Right lung (tissue), 10 donors: ENCODE measurements around the gene HGS. TPM values are rescaled to one million over a fixed set of nuclear protein-coding genes. Genes with fewer than 3 reads are reported as not detected.

Source experiments
- DNase-seq, 2 donors: peaks; one replicate each; pipeline ENCODE4 v3.0.0-alpha.2; 2013
- long read RNA-seq, 8 donors: transcript quantifications; one replicate each; lab custom pipeline, GENCODE V29; 2026
- polyA plus RNA-seq, 5 donors: library from polyadenylated mRNA; unstranded; fragments of 120-200 nt; gene quantifications; one replicate each; pipeline versions ENCODE4 v1.2.1 to v1.2.3, GENCODE V29; 2013; ENCODE audit warnings: inconsistent platforms in 1 of 5, low replicate concordance in 1 of 5; ENCODE audit not compliant: insufficient read length in 5 of 5, insufficient read depth in 1 of 5

HGS gene, protein sequence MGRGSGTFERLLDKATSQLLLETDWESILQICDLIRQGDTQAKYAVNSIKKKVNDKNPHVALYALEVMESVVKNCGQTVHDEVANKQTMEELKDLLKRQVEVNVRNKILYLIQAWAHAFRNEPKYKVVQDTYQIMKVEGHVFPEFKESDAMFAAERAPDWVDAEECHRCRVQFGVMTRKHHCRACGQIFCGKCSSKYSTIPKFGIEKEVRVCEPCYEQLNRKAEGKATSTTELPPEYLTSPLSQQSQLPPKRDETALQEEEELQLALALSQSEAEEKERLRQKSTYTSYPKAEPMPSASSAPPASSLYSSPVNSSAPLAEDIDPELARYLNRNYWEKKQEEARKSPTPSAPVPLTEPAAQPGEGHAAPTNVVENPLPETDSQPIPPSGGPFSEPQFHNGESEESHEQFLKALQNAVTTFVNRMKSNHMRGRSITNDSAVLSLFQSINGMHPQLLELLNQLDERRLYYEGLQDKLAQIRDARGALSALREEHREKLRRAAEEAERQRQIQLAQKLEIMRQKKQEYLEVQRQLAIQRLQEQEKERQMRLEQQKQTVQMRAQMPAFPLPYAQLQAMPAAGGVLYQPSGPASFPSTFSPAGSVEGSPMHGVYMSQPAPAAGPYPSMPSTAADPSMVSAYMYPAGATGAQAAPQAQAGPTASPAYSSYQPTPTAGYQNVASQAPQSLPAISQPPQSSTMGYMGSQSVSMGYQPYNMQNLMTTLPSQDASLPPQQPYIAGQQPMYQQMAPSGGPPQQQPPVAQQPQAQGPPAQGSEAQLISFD
- polyA plus RNA-seq = 10 to 100 TPM; 76.4 to 92.3 (median 82.1) TPM
- long read RNA-seq, donor 1, transcript HGS-201 (22 exons, 2,970 nt) = major isoform, 7 of 47 reads
- long read RNA-seq, donor 1, partial matches to known transcripts = 33 of 47 reads
- long read RNA-seq, donor 1, other reads (novel, unspliced or antisense) = 0 of 47 reads
- long read RNA-seq, donor 2, transcript HGS-201 (22 exons, 2,970 nt) = major isoform, 5 of 10 reads
- long read RNA-seq, donor 2, partial matches to known transcripts = 0 of 10 reads
- long read RNA-seq, donor 2, other reads (novel, unspliced or antisense) = 0 of 10 reads
- long read RNA-seq, donor 3, transcript HGS-206 (1 exons, 2,401 nt) = major isoform, 8 of 28 reads
- long read RNA-seq, donor 3, partial matches to known transcripts = 18 of 28 reads
- long read RNA-seq, donor 3, other reads (novel, unspliced or antisense) = 0 of 28 reads
- long read RNA-seq, donor 4, partial matches to known transcripts = 5 of 9 reads
- long read RNA-seq, donor 4, other reads (novel, unspliced or antisense) = 0 of 9 reads
- long read RNA-seq, donor 5, transcript HGS-206 (1 exons, 2,401 nt) = major isoform, 7 of 23 reads
- long read RNA-seq, donor 5, partial matches to known transcripts = 8 of 23 reads
- long read RNA-seq, donor 5, other reads (novel, unspliced or antisense) = 0 of 23 reads
- long read RNA-seq, donor 6, transcript HGS-201 (22 exons, 2,970 nt) = minor isoform, 6 of 26 reads
- long read RNA-seq, donor 6, transcript HGS-206 (1 exons, 2,401 nt) = major isoform, 13 of 26 reads
- long read RNA-seq, donor 6, partial matches to known transcripts = 5 of 26 reads
- long read RNA-seq, donor 6, other reads (novel, unspliced or antisense) = 0 of 26 reads
- long read RNA-seq, donor 7, transcript HGS-201 (22 exons, 2,970 nt) = major isoform, 10 of 22 reads
- long read RNA-seq, donor 7, partial matches to known transcripts = 5 of 22 reads
- long read RNA-seq, donor 7, other reads (novel, unspliced or antisense) = 0 of 22 reads
- long read RNA-seq, donor 8, partial matches to known transcripts = 0 of 2 reads
- long read RNA-seq, donor 8, other reads (novel, unspliced or antisense) = 0 of 2 reads

DNA sequence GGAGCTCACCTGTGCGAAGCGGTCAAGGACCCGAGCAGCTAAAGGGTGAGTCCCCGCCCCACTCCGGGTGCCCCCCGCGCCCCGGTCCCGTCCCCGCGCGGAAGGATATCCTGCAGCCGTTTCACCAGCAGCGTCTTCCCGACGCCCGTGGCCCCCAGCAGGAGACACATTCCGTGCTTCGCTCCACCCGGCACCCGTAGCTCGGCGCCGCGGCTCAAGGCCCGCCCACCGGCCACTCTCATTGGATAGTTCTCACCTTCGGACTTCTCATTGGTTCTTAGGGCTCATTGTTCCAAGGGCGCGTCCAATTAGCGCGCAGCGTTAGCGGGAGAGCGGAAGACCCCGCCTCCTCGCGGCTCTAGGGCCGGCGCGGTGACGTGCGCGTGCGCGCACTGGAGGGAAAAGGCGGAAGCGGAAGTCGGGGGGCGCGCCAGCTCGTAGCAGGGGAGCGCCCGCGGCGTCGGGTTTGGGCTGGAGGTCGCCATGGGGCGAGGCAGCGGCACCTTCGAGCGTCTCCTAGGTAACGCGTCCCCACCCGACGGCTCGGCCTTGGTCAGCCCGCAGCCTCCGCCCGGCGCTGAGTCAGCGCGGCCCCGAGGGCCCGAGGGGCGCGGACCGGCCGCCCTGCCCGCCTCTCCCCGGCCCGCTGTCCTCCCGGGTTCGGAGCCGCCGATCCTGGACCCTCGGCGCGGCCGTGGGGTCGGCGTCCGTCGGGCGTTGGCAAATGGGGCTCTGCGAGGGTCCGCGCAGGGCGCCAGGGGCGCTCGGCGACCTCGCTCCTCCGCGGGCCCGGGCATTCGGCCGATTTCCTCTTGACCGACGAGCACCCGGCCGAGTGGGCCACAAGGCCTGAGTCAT is at the start of gene HGS, which contains the start of gene ARL16:
TSS of gene HGS (plus strand) at position 428 of the 858 bp plus-strand sequence. CDS start at position 484, 56 bp downstream.
TSS of gene ARL16 (minus strand) at position 214 of the 858 bp plus-strand sequence. CDS start at position 170, 44 bp downstream.
- DNase-seq = peak; percentile 99 to 100

DNA sequence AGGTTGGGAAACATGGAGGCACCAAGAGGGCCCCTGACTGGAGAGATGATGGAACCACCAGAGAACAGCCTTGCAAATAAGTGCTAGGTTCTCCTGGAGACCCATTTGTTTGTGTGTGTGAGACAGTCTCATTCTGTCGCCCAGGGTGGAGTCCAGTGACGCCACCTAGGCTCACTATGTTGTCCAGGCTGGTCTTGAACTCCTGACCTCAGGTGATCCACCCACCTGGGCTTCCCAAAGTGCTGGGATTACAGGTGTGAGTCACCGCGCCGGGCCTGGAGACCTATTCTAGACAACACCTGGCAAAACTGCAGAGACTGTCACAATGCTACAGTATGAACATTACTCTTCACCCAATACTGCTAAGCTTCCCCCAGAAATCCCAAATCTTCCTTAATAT is 48.4 kb upstream of the HGS start:
- no peak for DNase-seq

DNA sequence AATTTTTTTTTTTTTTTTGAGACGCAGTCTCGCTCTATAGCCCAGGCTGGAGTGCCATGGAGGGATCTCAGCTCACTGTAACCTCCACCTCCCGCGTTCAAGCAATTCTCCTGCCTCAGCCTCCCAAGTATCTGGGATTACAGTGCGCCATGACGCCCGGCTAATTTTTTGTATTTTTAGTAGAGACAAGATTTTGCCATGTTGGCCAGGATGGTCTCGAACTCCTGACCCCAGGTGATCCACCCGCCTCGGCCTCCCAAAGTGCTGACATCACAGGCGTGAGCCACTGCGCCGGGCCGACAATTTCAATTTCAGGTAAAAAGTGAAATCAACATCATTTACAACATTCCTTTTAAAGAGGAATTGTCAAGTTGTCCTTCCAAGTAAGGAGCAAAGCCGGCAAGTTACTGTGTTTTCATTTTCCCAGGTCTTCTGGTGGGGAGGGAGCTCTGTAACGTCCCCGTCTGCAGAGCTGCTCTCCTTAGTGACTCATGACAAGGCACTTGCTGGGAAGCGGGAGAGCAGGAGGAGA is 47.8 kb upstream of the HGS start:
- DNase-seq = no peak

DNA sequence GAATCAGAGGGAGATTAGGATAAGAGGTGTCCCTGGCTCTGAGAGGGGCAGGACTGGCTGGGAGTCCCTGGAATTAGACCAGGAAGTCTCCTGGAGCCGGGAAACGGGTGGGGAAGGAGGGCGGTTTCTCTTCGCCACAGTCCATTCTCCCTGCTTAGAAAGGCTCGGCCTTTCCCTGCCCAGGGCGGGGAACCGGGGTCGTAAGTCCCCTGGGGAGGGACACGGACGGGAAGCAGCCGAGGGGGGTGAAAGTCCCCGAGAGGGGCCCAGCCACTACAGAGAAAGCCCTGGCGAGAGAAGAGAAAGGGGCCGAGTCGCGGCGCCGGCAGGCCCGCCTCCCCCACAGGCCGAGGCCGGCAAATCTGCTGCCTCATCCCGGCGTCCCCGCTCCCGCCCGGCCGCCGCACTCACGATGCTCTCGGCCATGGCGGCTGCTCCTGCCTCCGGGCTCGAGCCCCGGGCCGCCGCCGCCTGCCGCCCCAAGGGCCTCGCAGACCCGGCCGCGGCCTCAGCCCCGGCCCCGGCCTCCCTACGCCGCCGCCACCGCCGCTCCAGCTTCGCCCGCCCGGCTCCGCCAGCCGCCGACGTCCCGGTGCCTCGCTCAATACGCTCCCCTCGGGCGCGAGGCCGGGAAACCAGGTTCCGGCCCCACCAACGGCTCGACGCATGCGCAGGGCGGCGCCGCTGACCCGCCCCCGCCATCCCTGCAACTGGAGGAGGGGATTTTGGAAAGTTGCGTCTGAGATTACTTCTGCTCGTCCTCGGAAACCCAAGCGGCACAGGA is 47.1 kb upstream of the HGS start, which contains the start of the genes NPLOC4 and TSPAN10:
TSS of gene NPLOC4 (minus strand) at position 608 of the 784 bp plus-strand sequence. CDS start at position 426, 182 bp downstream.
TSS of gene TSPAN10 (plus strand) at position 692 of the 784 bp plus-strand sequence. CDS start 5,217 bp downstream, outside the sequence.
- DNase-seq = peak; percentile 88 to 89

GRCh38 chr17:81638683-81639082 is 45.1 kb upstream of the HGS start:
- no peak for DNase-seq

GRCh38 chr17:81640011-81640410 is 43.8 kb upstream of the HGS start:
- no peak for DNase-seq

- DNase-seq = no peak
Observed at GRCh38 chr17:81641825-81642489, 41.9 kb upstream of the HGS start.

DNA sequence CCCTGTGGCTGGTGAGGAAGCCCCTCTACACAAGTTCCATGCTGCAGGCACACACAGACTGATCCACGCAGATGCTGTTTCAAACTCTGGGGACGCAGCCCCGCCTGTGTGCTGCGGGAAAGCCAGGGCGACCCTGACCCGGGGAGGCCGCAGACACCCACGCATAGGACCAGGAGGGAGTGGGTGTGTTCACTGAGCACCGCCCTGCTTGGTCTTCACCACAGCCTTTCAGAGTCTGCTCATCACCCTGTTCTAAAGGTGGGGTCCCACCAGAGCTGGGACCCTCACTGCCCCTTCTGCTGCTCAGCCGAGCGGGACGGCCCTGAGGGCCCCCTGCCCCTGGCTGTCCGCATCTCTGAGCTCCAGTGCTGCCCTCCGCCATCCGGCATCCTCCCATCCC is 39.3 kb upstream of the HGS start:
- DNase-seq = no peak

GRCh38 chr17:81644976-81645952 is 38.5 kb upstream of the HGS start:
- DNase-seq = no peak

DNA sequence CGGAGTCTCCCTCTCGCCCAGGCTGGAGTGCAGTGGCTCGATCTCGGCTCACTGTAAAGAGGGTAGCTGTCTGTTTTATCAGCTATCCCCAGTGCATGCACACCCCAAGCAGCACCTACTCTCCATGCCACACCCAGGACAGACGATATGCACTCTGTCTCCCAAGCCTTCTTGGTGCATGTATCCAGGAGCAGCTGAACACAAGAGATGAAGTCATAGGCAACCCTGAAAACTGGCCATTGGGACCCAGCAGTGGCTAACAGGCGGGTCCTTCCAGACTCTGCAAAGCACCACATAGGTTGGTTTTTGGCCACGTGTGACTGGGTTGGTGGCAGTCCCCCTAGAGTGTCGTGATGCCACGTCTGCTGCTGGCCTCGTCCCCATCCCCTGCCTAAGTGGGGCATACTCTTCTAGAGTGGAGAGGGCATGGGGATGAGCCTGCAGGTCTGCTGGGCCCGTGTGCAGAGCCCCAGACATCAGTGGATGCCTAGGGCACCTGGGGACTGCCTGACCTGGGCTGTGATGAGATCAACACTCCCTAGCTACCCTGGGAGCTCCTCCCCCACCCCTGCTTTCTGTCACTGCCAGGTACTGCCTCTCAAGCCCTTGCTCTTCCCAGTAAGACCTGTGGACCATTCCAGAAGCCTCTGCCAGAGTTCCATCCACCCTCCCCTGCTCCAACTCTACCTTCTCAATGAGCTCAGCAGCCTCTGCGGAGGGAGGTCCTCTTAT is 36.8 kb upstream of the HGS start:
- DNase-seq = no peak

GRCh38 chr17:81647640-81648012 is 36.2 kb upstream of the HGS start:
- DNase-seq = no peak

DNA sequence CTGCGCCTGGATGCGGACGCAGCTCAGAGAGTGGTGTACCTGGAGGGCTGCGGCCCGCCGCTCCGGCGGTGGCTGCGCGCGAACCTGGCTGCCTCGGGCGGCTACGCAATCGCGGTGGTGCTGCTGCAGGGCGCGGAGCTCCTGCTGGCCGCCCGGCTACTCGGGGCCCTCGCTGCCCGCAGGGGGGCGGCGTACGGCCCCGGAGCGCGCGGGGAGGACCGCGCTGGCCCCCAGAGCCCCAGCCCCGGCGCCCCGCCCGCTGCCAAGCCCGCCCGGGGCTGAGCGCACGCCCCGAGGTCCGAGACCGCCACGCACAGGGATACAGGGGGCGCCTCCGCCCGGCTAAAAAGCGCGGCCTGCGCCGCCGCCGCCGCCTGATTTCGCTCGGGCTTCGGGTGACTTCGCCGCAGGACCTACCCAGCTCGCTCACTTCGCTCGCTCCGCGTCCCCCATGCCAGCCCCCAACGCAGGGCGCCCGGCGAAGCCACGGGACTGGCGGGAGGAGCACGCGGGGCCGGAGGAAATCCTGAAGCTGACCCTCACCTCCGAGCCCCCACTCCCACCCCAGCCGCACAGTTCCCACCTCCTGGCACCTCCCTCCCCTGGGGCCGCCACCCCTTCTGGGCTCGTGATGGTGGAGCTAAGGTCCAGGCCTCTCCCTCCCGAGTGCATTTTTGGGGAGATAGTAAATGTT is 35.7 kb upstream of the HGS start:
- no peak for DNase-seq

GRCh38 chr17:81648707-81649085 is 35.1 kb upstream of the HGS start:
- no peak for DNase-seq

- DNase-seq = no peak
Observed at GRCh38 chr17:81650951-81651350, 32.9 kb upstream of the HGS start.

DNA sequence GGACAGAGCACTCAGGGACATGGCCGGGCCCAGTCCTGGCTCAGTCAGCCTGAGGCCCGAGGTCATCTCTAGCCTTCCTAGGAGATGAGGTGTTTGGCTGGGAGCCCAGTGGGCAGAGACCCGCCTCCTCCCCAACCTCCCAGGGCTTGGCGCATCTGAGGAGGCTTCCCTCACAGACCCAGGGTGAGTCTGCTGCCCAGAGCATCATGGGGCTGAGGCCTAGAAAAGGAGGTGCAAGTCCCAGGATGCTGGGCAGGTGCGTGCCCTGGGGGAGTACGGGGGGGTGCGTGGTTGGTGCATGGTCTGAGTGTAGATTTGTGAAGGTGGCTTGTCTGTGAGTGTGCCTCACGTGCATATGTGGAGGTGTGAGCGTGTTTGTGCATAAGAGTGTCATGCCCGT is 32.1 kb upstream of the HGS start:
- no peak for DNase-seq
